SK-N-SH (cell line): ENCODE measurements around the gene ZFHX3. TPM values are rescaled to one million over a fixed set of nuclear protein-coding genes. Genes with fewer than 3 reads are reported as not detected.

Experiments
- CTCF ChIA-PET: fragments of 300-600, 350-600 bp; formaldehyde crosslinking; extraction: SDS; loops from one replicate; lab custom pipeline; 2021; lab: Yijun Ruan, JAX
- POLR2A ChIA-PET: fragments of 350-600 bp; sonication (Branson Sonifier 250); formaldehyde crosslinking; extraction: SDS; loops from one replicate; lab custom pipeline; 2020; ENCODE audit warnings: antibody characterized with exemption, inconsistent platforms; lab: Yijun Ruan, JAX
- DNase-seq: peaks from one replicate; pipeline ENCODE4 v3.0.0; 2012
- H2AFZ ChIP-seq: fragments of 200-600 bp; sonication (generic); 2 replicates; pipeline ENCODE4 v1.8.1; 2016; ENCODE audit warnings: antibody characterized with exemption, mild to moderate bottlenecking, low read depth
- H3F3A ChIP-seq: fragments of 200-600 bp; sonication (generic); replicated peaks from 2 replicates; pipeline ENCODE3; 2016; ENCODE audit warnings: antibody characterized with exemption, mild to moderate bottlenecking; ENCODE audit not compliant: insufficient read depth
- H3K27ac ChIP-seq, 2 experiments: fragments of 200-500 bp in 1 of 2; fragments of 200-600 bp in 1 of 2; sonication (Bioruptor generic) in 1 of 2; sonication (generic), shearing (Covaris generic) in 1 of 2; 2 replicates each; pipeline versions ENCODE4 v1.5.1 to v1.6.1; 2014 to 2016; ENCODE audit warnings: low read depth in 2 of 2, inconsistent platforms in 1 of 2, low read length in 1 of 2, mild to moderate bottlenecking in 1 of 2, mixed read lengths in 1 of 2
- H3K27me3 ChIP-seq: fragments of 200-600 bp; sonication (generic), shearing (Covaris generic); 2 replicates; pipeline ENCODE4 v1.6.1; 2016; ENCODE audit warnings: mixed run types; ENCODE audit not compliant: insufficient read depth
- H3K36me3 ChIP-seq, 2 experiments: fragments of 200-500 bp in 1 of 2; fragments of 200-600 bp in 1 of 2; sonication (Bioruptor generic) in 1 of 2; sonication (generic) in 1 of 2; replicated peaks in 1 of 2; 2 replicates each; pipeline versions ENCODE3 to v1.5.1; 2014 to 2016; ENCODE audit warnings: low read length in 1 of 2, mild to moderate bottlenecking in 1 of 2; ENCODE audit not compliant: insufficient read depth in 2 of 2, control insufficient read depth in 1 of 2
- H3K4me1 ChIP-seq, 2 experiments: fragments of 200-500 bp in 1 of 2; fragments of 200-600 bp in 1 of 2; sonication (Bioruptor generic) in 1 of 2; sonication (generic), shearing (Covaris generic) in 1 of 2; 2 replicates each; pipeline versions ENCODE4 v1.5.1 to v1.6.1; 2014 to 2016; ENCODE audit warnings: low read depth in 1 of 2, low read length in 1 of 2, mixed run types in 1 of 2; ENCODE audit not compliant: insufficient read depth in 2 of 2, control insufficient read depth in 1 of 2
- H3K4me2 ChIP-seq: fragments of 200-600 bp; sonication (generic), shearing (Covaris generic); 2 replicates; pipeline ENCODE4 v1.6.1; 2017; ENCODE audit warnings: mixed run types
- H3K4me3 ChIP-seq, 2 experiments: fragments of 200-500 bp in 1 of 2; fragments of 200-600 bp in 1 of 2; sonication (Bioruptor generic) in 1 of 2; sonication (generic), shearing (Covaris generic) in 1 of 2; 2 replicates each; pipeline versions ENCODE4 v1.5.1 to v1.8.1; 2014 to 2016; ENCODE audit warnings: low read depth in 2 of 2, inconsistent platforms in 1 of 2, low read length in 1 of 2, mild to moderate bottlenecking in 1 of 2, mixed read lengths in 1 of 2, moderate library complexity in 1 of 2
- H3K79me2 ChIP-seq: fragments of 200-600 bp; sonication (generic); 2 replicates; pipeline ENCODE4 v1.8.1; 2017; ENCODE audit warnings: mild to moderate bottlenecking; ENCODE audit not compliant: insufficient read depth
- H3K9ac ChIP-seq: fragments of 200-600 bp; sonication (generic); 2 replicates; pipeline ENCODE4 v1.6.1; 2017; ENCODE audit warnings: mixed run types
- H3K9me2 ChIP-seq: fragments of 200-600 bp; sonication (generic); 2 replicates; pipeline ENCODE4 v1.6.1; 2017; ENCODE audit warnings: mixed run types
- H3K9me3 ChIP-seq: fragments of 200-600 bp; sonication (generic); 2 replicates; pipeline ENCODE4 v1.6.1; 2017; ENCODE audit warnings: mixed run types, mild to moderate bottlenecking, moderate library complexity
- H4K20me1 ChIP-seq: fragments of 200-600 bp; sonication (generic); 2 replicates; pipeline ENCODE4 v1.6.1; 2017; ENCODE audit warnings: mild to moderate bottlenecking, mixed run types; ENCODE audit not compliant: insufficient read depth
- EP300 ChIP-seq, 2 experiments: IDR thresholded peaks; 2 replicates each; pipeline versions ENCODE4 v1.4.0 to v1.6.1; 2012; ENCODE audit warnings: borderline replicate concordance in 1 of 2, low read depth in 1 of 2, low read length in 1 of 2
- GATA2 ChIP-seq: sonication (generic); formaldehyde crosslinking; IDR thresholded peaks from 2 replicates; pipeline ENCODE4 v1.5.0; 2020; ENCODE audit warnings: mild to moderate bottlenecking, missing genetic modification reagents
- MAX ChIP-seq: IDR thresholded peaks from 2 replicates; pipeline ENCODE4 v1.4.0; 2012; ENCODE audit warnings: low read depth
- MXI1 ChIP-seq: IDR thresholded peaks from 2 replicates; pipeline ENCODE4 v1.6.1; 2012; ENCODE audit warnings: mild to moderate bottlenecking, low read depth, low read length, improper control_type of control experiment
- NRF1 ChIP-seq: IDR thresholded peaks from 2 replicates; pipeline ENCODE4 v1.6.1; 2012; ENCODE audit warnings: low read depth, mild to moderate bottlenecking, low read length
- POLR2AphosphoS5 ChIP-seq: IDR thresholded peaks from 2 replicates; pipeline ENCODE4 v1.6.1; 2012; ENCODE audit warnings: low read depth, low read length
- RAD21 ChIP-seq: IDR thresholded peaks from 2 replicates; pipeline ENCODE4 v1.6.1; 2012; ENCODE audit warnings: mild to moderate bottlenecking, low read length
- SIN3A ChIP-seq: IDR thresholded peaks from 2 replicates; pipeline ENCODE4 v1.6.1; 2012; ENCODE audit warnings: low read depth, mild to moderate bottlenecking, low read length, moderate library complexity, borderline replicate concordance
- SMC3 ChIP-seq: IDR thresholded peaks from 2 replicates; pipeline ENCODE4 v1.6.1; 2012; ENCODE audit warnings: low read depth, low read length, improper control_type of control experiment
- TAF1 ChIP-seq: IDR thresholded peaks from 2 replicates; pipeline ENCODE4 v1.6.1; 2012; ENCODE audit warnings: low read depth, mild to moderate bottlenecking, low read length, moderate library complexity, borderline replicate concordance
- TEAD4 ChIP-seq: IDR thresholded peaks from 2 replicates; pipeline ENCODE4 v1.4.0; 2012; ENCODE audit warnings: mild to moderate bottlenecking, borderline replicate concordance; ENCODE audit not compliant: insufficient read depth
- YY1 ChIP-seq: IDR thresholded peaks from 2 replicates; pipeline ENCODE4 v1.4.0; 2012; ENCODE audit warnings: low read depth, mild to moderate bottlenecking
- WGBS: methylation state at CpG from one replicate; pipeline ENCODE4 v1.1.6; 2017; ENCODE audit warnings: low lambda C conversion rate; 5-methylcytosine and 5-hydroxymethylcytosine counted together
- polyA plus RNA-seq, 3 experiments: library from polyadenylated mRNA; depleted of rRNA; stranded (reverse); fragments of >200 nt; gene quantifications; 2 replicates each; pipeline ENCODE4 v1.2.3, GENCODE V29; 2012
- TF ChIP-seq, protein P1 (sequence below): IDR thresholded peaks from 2 replicates; pipeline ENCODE4 v1.6.1; 2012; ENCODE audit warnings: mild to moderate bottlenecking, low read depth, low read length, moderate library complexity
- TF ChIP-seq, protein P2 (sequence below): IDR thresholded peaks from 2 replicates; pipeline ENCODE4 v1.4.0; 2012; ENCODE audit warnings: low read depth, borderline replicate concordance
- TF ChIP-seq, protein P3 (sequence below): fragments of 150-350 bp; IDR thresholded peaks from 2 replicates; pipeline ENCODE4 v1.6.1; 2017; ENCODE audit warnings: antibody characterized with exemption, low read length, low read depth, borderline replicate concordance
- TF ChIP-seq, protein P4 (sequence below): IDR thresholded peaks from 2 replicates; pipeline ENCODE4 v1.4.0; 2012; ENCODE audit warnings: low read depth, borderline replicate concordance

ZFHX3 gene
- polyA plus RNA-seq, 1 of the 3 experiments (the other 2 are of a cell fraction), result 2.0 TPM

- Histone ChIP-seq H4K20me1 (no peaks in the 10 kb centered on the region), H3K4me3 (peak overlapping the region in 1 of 2 experiments; percentile 37; a peak in 1 of 4 replicates), H3K9ac (peak overlapping the region; percentile 91), H3F3A (peaks cover 29% of the 10 kb centered on the region), H3K4me2 (peak overlapping the region; percentile 94), H3K4me1 (peaks cover 59 to 73% of the 10 kb centered on the region in 2 experiments), H2AFZ (peak overlapping the region; percentile 71; the same call in 1 of the 2 replicates), H3K36me3 (no peaks in the 10 kb centered on the region), H3K27me3 (no peaks in the 10 kb centered on the region), H3K9me2 (no peaks in the 10 kb centered on the region), H3K9me3 (no peaks in the 10 kb centered on the region), H3K27ac (peak overlapping the region; percentile 74 to 90), H3K79me2 (peaks cover 95% of the 10 kb centered on the region)
- CTCF ChIA-PET, result interaction anchor here (1.9 to 4.5 kb wide), 4 partner anchors 10 to 220 kb away, joined by 6 to 17 read pairs (median 10); no protein-coding TSS in a partner anchor
- POLR2A ChIA-PET, result no interaction called here
- WGBS, result 20% methylated on average over 4 of the region's 4 CpGs
- DNase-seq, result no peak
- no peak for TF ChIP-seq SIN3A
- TF ChIP-seq, protein P1, sequence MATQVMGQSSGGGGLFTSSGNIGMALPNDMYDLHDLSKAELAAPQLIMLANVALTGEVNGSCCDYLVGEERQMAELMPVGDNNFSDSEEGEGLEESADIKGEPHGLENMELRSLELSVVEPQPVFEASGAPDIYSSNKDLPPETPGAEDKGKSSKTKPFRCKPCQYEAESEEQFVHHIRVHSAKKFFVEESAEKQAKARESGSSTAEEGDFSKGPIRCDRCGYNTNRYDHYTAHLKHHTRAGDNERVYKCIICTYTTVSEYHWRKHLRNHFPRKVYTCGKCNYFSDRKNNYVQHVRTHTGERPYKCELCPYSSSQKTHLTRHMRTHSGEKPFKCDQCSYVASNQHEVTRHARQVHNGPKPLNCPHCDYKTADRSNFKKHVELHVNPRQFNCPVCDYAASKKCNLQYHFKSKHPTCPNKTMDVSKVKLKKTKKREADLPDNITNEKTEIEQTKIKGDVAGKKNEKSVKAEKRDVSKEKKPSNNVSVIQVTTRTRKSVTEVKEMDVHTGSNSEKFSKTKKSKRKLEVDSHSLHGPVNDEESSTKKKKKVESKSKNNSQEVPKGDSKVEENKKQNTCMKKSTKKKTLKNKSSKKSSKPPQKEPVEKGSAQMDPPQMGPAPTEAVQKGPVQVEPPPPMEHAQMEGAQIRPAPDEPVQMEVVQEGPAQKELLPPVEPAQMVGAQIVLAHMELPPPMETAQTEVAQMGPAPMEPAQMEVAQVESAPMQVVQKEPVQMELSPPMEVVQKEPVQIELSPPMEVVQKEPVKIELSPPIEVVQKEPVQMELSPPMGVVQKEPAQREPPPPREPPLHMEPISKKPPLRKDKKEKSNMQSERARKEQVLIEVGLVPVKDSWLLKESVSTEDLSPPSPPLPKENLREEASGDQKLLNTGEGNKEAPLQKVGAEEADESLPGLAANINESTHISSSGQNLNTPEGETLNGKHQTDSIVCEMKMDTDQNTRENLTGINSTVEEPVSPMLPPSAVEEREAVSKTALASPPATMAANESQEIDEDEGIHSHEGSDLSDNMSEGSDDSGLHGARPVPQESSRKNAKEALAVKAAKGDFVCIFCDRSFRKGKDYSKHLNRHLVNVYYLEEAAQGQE, result no peak
- TF ChIP-seq, protein P2, sequence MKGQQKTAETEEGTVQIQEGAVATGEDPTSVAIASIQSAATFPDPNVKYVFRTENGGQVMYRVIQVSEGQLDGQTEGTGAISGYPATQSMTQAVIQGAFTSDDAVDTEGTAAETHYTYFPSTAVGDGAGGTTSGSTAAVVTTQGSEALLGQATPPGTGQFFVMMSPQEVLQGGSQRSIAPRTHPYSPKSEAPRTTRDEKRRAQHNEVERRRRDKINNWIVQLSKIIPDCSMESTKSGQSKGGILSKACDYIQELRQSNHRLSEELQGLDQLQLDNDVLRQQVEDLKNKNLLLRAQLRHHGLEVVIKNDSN, result no peak
- TF ChIP-seq EP300 (IDR thresholded peaks at IDR 0.05; ENCODE audit: borderline replicate concordance in 1 of 2, low read depth in 1 of 2, low read length in 1 of 2), result no peak
Measured at GRCh38 chr16:73053038-73053363, 5.1 kb upstream of the ZFHX3 start.

DNA sequence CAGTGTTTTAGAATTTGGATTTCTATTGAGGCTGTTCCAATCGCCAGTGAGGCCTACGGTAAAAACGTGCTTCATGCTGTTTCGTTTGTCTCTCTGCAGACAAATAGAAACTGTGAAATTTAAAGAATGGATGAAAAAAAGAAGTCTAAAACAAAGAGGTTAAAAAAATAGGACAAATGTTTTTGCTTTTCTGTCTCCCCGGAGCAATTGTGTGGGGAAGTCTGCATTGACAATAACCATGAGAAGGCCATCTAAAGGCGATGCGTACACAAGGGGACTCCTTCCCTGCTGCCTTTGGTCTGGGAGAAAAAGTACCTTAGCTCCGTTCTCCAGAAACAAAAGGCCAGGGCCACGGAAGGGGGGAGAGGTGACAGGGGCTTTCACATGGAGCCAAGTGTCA is 4.6 kb upstream of the ZFHX3 start:
- Histone ChIP-seq H3K36me3 (no peaks in the 10 kb centered on the region), H4K20me1 (no peaks in the 10 kb centered on the region), H2AFZ (peak overlapping the region; percentile 71; the same call in 1 of the 2 replicates), H3K9me2 (no peaks in the 10 kb centered on the region), H3F3A (peaks cover 29% of the 10 kb centered on the region), H3K27me3 (no peaks in the 10 kb centered on the region), H3K79me2 (peaks cover 97% of the 10 kb centered on the region), H3K27ac (peak overlapping the region; percentile 74 to 90), H3K4me2 (peak overlapping the region; percentile 94), H3K9me3 (no peaks in the 10 kb centered on the region), H3K4me1 (peaks cover 59 to 74% of the 10 kb centered on the region in 2 experiments), H3K4me3 (no peak overlapping the region), H3K9ac (peak overlapping the region; percentile 91)
- WGBS, result 83% methylated on average over 9 of the region's 9 CpGs
- ChIA-PET POLR2A (no interaction called here), CTCF (interaction anchor here (1.1 to 4.5 kb wide), 4 partner anchors 92 to 826 kb away, joined by 4 to 17 read pairs (median 8); no protein-coding TSS in a partner anchor)
- no peak for DNase-seq
- no peak for TF ChIP-seq YY1
- no peak for TF ChIP-seq MAX
- TF ChIP-seq, protein P3, sequence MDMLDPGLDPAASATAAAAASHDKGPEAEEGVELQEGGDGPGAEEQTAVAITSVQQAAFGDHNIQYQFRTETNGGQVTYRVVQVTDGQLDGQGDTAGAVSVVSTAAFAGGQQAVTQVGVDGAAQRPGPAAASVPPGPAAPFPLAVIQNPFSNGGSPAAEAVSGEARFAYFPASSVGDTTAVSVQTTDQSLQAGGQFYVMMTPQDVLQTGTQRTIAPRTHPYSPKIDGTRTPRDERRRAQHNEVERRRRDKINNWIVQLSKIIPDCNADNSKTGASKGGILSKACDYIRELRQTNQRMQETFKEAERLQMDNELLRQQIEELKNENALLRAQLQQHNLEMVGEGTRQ, result no peak
- no peak for TF ChIP-seq TAF1
- TF ChIP-seq SIN3A, result no peak
- no peak for TF ChIP-seq GATA2 (CRISPR knock-in tag)
- TF ChIP-seq, protein P4, sequence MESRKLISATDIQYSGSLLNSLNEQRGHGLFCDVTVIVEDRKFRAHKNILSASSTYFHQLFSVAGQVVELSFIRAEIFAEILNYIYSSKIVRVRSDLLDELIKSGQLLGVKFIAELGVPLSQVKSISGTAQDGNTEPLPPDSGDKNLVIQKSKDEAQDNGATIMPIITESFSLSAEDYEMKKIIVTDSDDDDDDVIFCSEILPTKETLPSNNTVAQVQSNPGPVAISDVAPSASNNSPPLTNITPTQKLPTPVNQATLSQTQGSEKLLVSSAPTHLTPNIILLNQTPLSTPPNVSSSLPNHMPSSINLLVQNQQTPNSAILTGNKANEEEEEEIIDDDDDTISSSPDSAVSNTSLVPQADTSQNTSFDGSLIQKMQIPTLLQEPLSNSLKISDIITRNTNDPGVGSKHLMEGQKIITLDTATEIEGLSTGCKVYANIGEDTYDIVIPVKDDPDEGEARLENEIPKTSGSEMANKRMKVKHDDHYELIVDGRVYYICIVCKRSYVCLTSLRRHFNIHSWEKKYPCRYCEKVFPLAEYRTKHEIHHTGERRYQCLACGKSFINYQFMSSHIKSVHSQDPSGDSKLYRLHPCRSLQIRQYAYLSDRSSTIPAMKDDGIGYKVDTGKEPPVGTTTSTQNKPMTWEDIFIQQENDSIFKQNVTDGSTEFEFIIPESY, result no peak
- no peak for TF ChIP-seq RAD21
- no peak for TF ChIP-seq POLR2AphosphoS5
- no peak for TF ChIP-seq TEAD4
- TF ChIP-seq SMC3, result no peak
- no peak for TF ChIP-seq EP300 (IDR thresholded peaks at IDR 0.05; ENCODE audit: borderline replicate concordance in 1 of 2, low read depth in 1 of 2, low read length in 1 of 2)
- TF ChIP-seq MXI1, result no peak
- no peak for TF ChIP-seq NRF1
